Mesendoderm (in vitro differentiated cells): ENCODE results near the gene SGTB. TPM values are rescaled to one million over a fixed set of nuclear protein-coding genes. Genes with fewer than 3 reads are reported as not detected.
A peak's percentile ranks its signal among the peaks of the same experiment; 100 is the strongest.

ENCODE experiments used
- DNase-seq: peaks from one replicate; pipeline ENCODE4 v3.0.0; 2013
- H2AK5ac ChIP-seq: 2 replicates; pipeline ENCODE4 v1.6.1; 2013; ENCODE audit warnings: low read length, inconsistent platforms
- H2BK120ac ChIP-seq: 2 replicates; pipeline ENCODE4 v1.6.1; 2013; ENCODE audit warnings: low read depth, mild to moderate bottlenecking, low read length, moderate library complexity, mixed read lengths
- H2BK15ac ChIP-seq: replicated peaks from 2 replicates; pipeline ENCODE4 v1.6.1; 2013; ENCODE audit warnings: low read depth, mild to moderate bottlenecking, moderate library complexity
- H2BK5ac ChIP-seq: 2 replicates; pipeline ENCODE4 v1.6.1; 2013; ENCODE audit warnings: low read length, inconsistent platforms
- H3K18ac ChIP-seq: 2 replicates; pipeline ENCODE4 v1.6.1; 2013; ENCODE audit warnings: mild to moderate bottlenecking, low read length, mixed read lengths
- H3K23ac ChIP-seq: one replicate; pipeline ENCODE4 v1.6.1; 2013; ENCODE audit warnings: low read length
- H3K27ac ChIP-seq: 2 replicates; pipeline ENCODE4 v1.5.1; 2013; ENCODE audit warnings: low read depth, mild to moderate bottlenecking, inconsistent platforms, low read length, moderate library complexity
- H3K27me3 ChIP-seq: 2 replicates; pipeline ENCODE4 v1.6.1; 2013; ENCODE audit warnings: low read length, control low read depth, mild to moderate bottlenecking, inconsistent platforms; ENCODE audit not compliant: insufficient read depth, poor library complexity
- H3K36me3 ChIP-seq: 2 replicates; pipeline ENCODE4 v1.6.1; 2013; ENCODE audit warnings: low read length, inconsistent platforms; ENCODE audit not compliant: control insufficient read depth, insufficient read depth
- H3K4ac ChIP-seq: one replicate; pipeline ENCODE4 v1.6.1; 2013; ENCODE audit warnings: low read depth, mild to moderate bottlenecking, low read length, moderate library complexity
- H3K4me1 ChIP-seq: 2 replicates; pipeline ENCODE4 v1.6.1; 2013; ENCODE audit warnings: low read depth, low read length, inconsistent platforms; ENCODE audit not compliant: control insufficient read depth
- H3K4me2 ChIP-seq: 2 replicates; pipeline ENCODE4 v1.6.1; 2013; ENCODE audit warnings: low read length
- H3K4me3 ChIP-seq: 2 replicates; pipeline ENCODE4 v1.5.1; 2013; ENCODE audit warnings: mild to moderate bottlenecking, low read length
- H3K56ac ChIP-seq: one replicate; pipeline ENCODE4 v1.6.1; 2013; ENCODE audit warnings: low read length
- H3K79me1 ChIP-seq: 2 replicates; pipeline ENCODE4 v1.6.1; 2013; ENCODE audit warnings: low read length, inconsistent platforms
- H3K79me2 ChIP-seq: 2 replicates; pipeline ENCODE4 v1.6.1; 2013; ENCODE audit warnings: mild to moderate bottlenecking, low read length; ENCODE audit not compliant: control insufficient read depth, insufficient read depth
- H3K9ac ChIP-seq: 2 replicates; pipeline ENCODE4 v1.6.1; 2013; ENCODE audit warnings: low read length, inconsistent platforms
- H4K5ac ChIP-seq: one replicate; pipeline ENCODE4 v1.6.1; 2013; ENCODE audit warnings: low read length
- H4K8ac ChIP-seq: one replicate; pipeline ENCODE4 v1.6.1; 2013; ENCODE audit warnings: low read depth, mild to moderate bottlenecking, control low read depth, low read length, moderate library complexity
- WGBS: extraction: QIAGEN DNeasy Blood & Tissue Kit; methylation state at CpG from one replicate; pipeline ENCODE4 v1.1.7; 2013; ENCODE audit warnings: low lambda C conversion rate, missing lambda C conversion rate; ENCODE audit not compliant: insufficient coverage; ENCODE audit errors: extremely low coverage; 5-methylcytosine and 5-hydroxymethylcytosine counted together
- polyA plus RNA-seq, 2 experiments: library from polyadenylated mRNA; stranded (reverse); fragments of 200-250 nt; gene quantifications; one replicate each; pipeline ENCODE4 v1.2.3, GENCODE V29; 2013

SGTB gene
- polyA plus RNA-seq (2013, experiment 1 of 2): 7.0 TPM
- 7.5 TPM for polyA plus RNA-seq (2013, experiment 2 of 2)

GRCh38 chr5:65721720-65722574, at the start of gene SGTB, which contains the start of gene NLN:
Gene SGTB (minus strand): TSS chr5:65722109. CDS start chr5:65720807, 1,302 bp downstream.
Gene NLN (plus strand): TSS chr5:65722205. CDS start chr5:65722374, 169 bp downstream.
- H2AK5ac ChIP-seq: no peak within 1 kb of the TSS

DNA sequence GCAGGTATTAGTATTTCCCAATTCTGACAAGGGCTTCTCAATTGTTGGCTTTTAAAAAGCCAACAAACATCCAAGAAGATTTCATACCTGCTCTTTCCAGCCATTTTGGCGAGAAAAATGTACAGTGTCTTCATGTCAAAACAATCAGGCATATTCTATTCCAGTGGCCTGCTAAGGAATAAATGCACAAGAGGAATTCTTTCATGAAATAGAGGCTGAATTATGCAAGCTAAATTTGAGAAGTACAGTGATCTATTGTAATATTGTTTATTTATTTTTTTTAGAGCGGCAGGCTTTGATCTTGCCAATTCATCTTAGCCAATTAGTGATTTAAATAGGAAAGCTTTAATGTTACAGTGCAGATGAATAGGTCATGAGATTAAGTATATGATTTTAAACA, 49.4 kb upstream of the SGTB start:
- H3K23ac ChIP-seq: no peak overlapping the region
- no peak overlapping the region for H2BK15ac ChIP-seq
- H3K27ac ChIP-seq: no peak overlapping the region
- DNase-seq: no peak
- H3K79me1 ChIP-seq: peaks cover 3% of the 10 kb centered on the region
- no peak overlapping the region for H3K9ac ChIP-seq
- WGBS: no CpG with 5 or more reads among the region's 2 CpGs
- H2BK5ac ChIP-seq: no peak overlapping the region
- H3K56ac ChIP-seq: no peak overlapping the region
- no peak overlapping the region for H3K18ac ChIP-seq
- no peak overlapping the region for H3K4ac ChIP-seq
- H2BK120ac ChIP-seq: no peak overlapping the region
- H3K4me3 ChIP-seq: no peak overlapping the region
- H3K4me1 ChIP-seq: no peaks in the 10 kb centered on the region
- H4K8ac ChIP-seq: no peak overlapping the region
- no peak overlapping the region for H3K4me2 ChIP-seq
- no peak overlapping the region for H4K5ac ChIP-seq
- H3K79me2 ChIP-seq: no peaks in the 10 kb centered on the region
- no peaks in the 10 kb centered on the region for H3K27me3 ChIP-seq
- H3K36me3 ChIP-seq: no peaks in the 10 kb centered on the region
- no peak overlapping the region for H2AK5ac ChIP-seq

More at GRCh38 chr5:65721720-65722574, at the start of gene SGTB, which contains the start of gene NLN:
- Histone ChIP-seq H3K27me3 (no peaks in the 10 kb centered on the region), H3K18ac (peak within 1 kb of the TSS; percentile 82), H3K4me3 (peak within 1 kb of the TSS; percentile 75), H3K9ac (peak within 1 kb of the TSS; percentile 92), H2BK5ac (peak within 1 kb of the TSS; percentile 73), H3K23ac (peak within 1 kb of the TSS; percentile 91), H3K4me1 (no peaks in the 10 kb centered on the region), H3K36me3 (no peaks in the 10 kb centered on the region), H2BK120ac (no peak within 1 kb of the TSS), H3K27ac (peak within 1 kb of the TSS; percentile 61), H4K5ac (no peak within 1 kb of the TSS), H3K4ac (peak within 1 kb of the TSS; percentile 90), H3K4me2 (peak within 1 kb of the TSS; percentile 79), H3K79me1 (peaks cover 6% of the 10 kb centered on the region), H3K79me2 (peaks cover 28% of the 10 kb centered on the region), H2BK15ac (no peak within 1 kb of the TSS), H3K56ac (peak within 1 kb of the TSS; percentile 95), H4K8ac (peak within 1 kb of the TSS; percentile 30)
- peak; percentile 92 for DNase-seq
- WGBS: no CpG with 5 or more reads among the region's 92 CpGs

- no peak overlapping the region for H3K18ac ChIP-seq
- H3K27ac ChIP-seq: no peak overlapping the region
- H3K27me3 ChIP-seq: no peaks in the 10 kb centered on the region
- H3K56ac ChIP-seq: no peak overlapping the region
- no peak for DNase-seq
- no peak overlapping the region for H3K9ac ChIP-seq
- peaks cover 1% of the 10 kb centered on the region for H3K36me3 ChIP-seq
- no CpG with 5 or more reads among the region's 1 CpG for WGBS
- H4K5ac ChIP-seq: no peak overlapping the region
- H3K79me1 ChIP-seq: no peaks in the 10 kb centered on the region
- H2BK15ac ChIP-seq: no peak overlapping the region
- H3K4me1 ChIP-seq: no peaks in the 10 kb centered on the region
- H3K4ac ChIP-seq: no peak overlapping the region
- H3K4me3 ChIP-seq: no peak overlapping the region
- H3K23ac ChIP-seq: no peak overlapping the region
- H3K79me2 ChIP-seq: no peaks in the 10 kb centered on the region
- no peak overlapping the region for H2BK5ac ChIP-seq
- H3K4me2 ChIP-seq: no peak overlapping the region
- no peak overlapping the region for H4K8ac ChIP-seq
- H2AK5ac ChIP-seq: no peak overlapping the region
- H2BK120ac ChIP-seq: no peak overlapping the region
Measured at GRCh38 chr5:65769539-65769938, 47.6 kb upstream of the SGTB start.

DNA sequence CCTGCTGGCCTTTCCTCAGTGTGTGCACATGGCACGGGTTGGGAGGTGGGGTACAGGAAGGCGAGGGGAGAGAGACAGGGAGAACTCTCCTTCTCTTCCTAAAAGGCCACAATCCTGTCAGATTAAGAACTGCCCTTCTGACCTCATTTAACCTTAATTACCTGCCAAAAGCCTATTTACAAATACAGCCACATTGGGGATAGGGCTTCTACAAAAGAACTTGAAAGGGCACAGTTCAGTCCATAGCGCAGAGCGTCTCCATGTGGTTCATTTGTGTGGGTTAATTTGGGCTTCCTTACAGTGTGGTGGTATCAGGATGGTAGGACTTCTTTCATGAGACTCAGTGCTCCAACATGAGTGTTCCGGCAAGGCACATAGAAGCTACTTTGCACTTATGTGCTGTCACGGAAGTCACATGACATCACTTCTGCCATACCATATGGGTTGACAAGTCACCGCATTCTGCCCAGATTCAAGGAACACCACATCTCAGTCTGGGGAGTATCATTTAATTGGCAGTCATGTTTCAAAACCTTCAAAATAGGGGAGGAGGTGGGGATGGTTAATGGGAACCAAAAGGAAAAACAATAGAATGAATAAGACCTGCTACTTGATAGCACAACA, 46.9 kb upstream of the SGTB start:
- H3K27ac ChIP-seq: no peak overlapping the region
- no peak overlapping the region for H3K23ac ChIP-seq
- no peak overlapping the region for H3K9ac ChIP-seq
- no peak overlapping the region for H2BK5ac ChIP-seq
- no peaks in the 10 kb centered on the region for H3K4me1 ChIP-seq
- H4K8ac ChIP-seq: no peak overlapping the region
- peaks cover 1% of the 10 kb centered on the region for H3K36me3 ChIP-seq
- H2BK120ac ChIP-seq: no peak overlapping the region
- no peaks in the 10 kb centered on the region for H3K79me2 ChIP-seq
- no peaks in the 10 kb centered on the region for H3K79me1 ChIP-seq
- H3K18ac ChIP-seq: no peak overlapping the region
- H4K5ac ChIP-seq: no peak overlapping the region
- no peak overlapping the region for H2BK15ac ChIP-seq
- no peak overlapping the region for H3K4me2 ChIP-seq
- WGBS: no CpG with 5 or more reads among the region's 7 CpGs
- no peak for DNase-seq
- H3K56ac ChIP-seq: no peak overlapping the region
- H3K4me3 ChIP-seq: no peak overlapping the region
- no peak overlapping the region for H2AK5ac ChIP-seq
- H3K27me3 ChIP-seq: no peaks in the 10 kb centered on the region
- no peak overlapping the region for H3K4ac ChIP-seq

GRCh38 chr5:65767565-65767964, 45.7 kb upstream of the SGTB start:
- H3K79me1 ChIP-seq: no peaks in the 10 kb centered on the region
- no peak overlapping the region for H3K27ac ChIP-seq
- no peak overlapping the region for H3K4me2 ChIP-seq
- H3K9ac ChIP-seq: no peak overlapping the region
- H3K56ac ChIP-seq: no peak overlapping the region
- no peak overlapping the region for H2BK120ac ChIP-seq
- DNase-seq: peak; percentile 35
- H3K23ac ChIP-seq: no peak overlapping the region
- no peak overlapping the region for H4K8ac ChIP-seq
- H3K18ac ChIP-seq: no peak overlapping the region
- no peaks in the 10 kb centered on the region for H3K4me1 ChIP-seq
- H3K79me2 ChIP-seq: no peaks in the 10 kb centered on the region
- no peak overlapping the region for H2BK15ac ChIP-seq
- no peak overlapping the region for H3K4me3 ChIP-seq
- H3K36me3 ChIP-seq: peaks cover 1% of the 10 kb centered on the region
- no peak overlapping the region for H2AK5ac ChIP-seq
- H2BK5ac ChIP-seq: no peak overlapping the region
- no peak overlapping the region for H4K5ac ChIP-seq
- no peak overlapping the region for H3K4ac ChIP-seq
- WGBS: no CpG with 5 or more reads among the region's 1 CpG
- H3K27me3 ChIP-seq: no peaks in the 10 kb centered on the region
